ENCODE measurements around the gene ZNF213. TPM values are rescaled to one million over a fixed set of nuclear protein-coding genes. Genes with fewer than 3 reads are reported as not detected.

Gene ZNF213
- total RNA-seq, 1 experiment from 2014 or later, result 5.3 TPM

DNA sequence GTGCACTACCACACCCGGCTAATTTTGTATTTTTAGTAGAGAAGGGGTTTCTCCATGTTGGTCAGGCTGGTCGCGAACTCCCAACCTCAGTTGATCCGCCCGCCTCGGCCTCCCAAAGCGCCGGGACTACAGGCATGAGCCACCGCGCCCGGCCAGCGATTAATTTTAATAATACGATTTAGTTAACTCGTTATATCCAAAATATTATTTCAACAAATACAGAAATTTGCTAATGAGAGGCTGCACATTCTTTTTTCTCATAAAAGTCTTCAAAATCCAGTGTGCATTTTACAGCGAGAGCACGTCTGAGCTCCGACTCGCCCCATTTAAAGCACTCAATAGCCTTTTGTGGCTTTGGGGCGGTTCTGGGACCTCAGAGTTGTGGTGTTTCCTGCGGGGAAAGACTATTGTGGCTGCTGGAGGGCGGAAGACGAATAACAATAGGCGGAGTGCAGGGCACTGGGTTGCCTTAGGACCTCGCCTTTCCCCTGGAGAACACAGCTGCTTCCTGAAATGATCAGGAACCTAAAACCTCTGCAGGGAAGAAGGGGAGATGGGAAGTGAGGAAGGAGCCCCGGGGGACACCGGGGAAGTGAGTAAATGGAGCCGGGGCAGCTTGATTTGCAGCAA is 32.9 kb upstream of the ZNF213 start:
- Mint-ChIP-seq H3K36me3 (ENCODE audit: insufficient read depth, unreplicated experiment) (no peaks in the 10 kb centered on the region), H3K4me1 (ENCODE audit: low read depth, unreplicated experiment) (peaks cover 15% of the 10 kb centered on the region), H3K4me3 (ENCODE audit: unreplicated experiment) (no peak overlapping the region), H3K9me3 (ENCODE audit: unreplicated experiment) (no peaks in the 10 kb centered on the region), H3K27me3 (ENCODE audit: insufficient read depth, unreplicated experiment) (no peaks in the 10 kb centered on the region), H3K27ac (ENCODE audit: unreplicated experiment) (no peak overlapping the region)
- H3K4me1 ChIP-seq, result peaks cover 10% of the 10 kb centered on the region
- BruUV-seq (replicated peaks), result no TSS peak
- POLR2A ChIA-PET, result interaction anchor here (0.5 to 0.9 kb wide), 2 partner anchors 43 to 57 kb away, joined by 3 to 5 read pairs; no protein-coding TSS in a partner anchor
- CTCF ChIA-PET, result no interaction called here
- TF ChIP-seq CTCF (IDR thresholded peaks at IDR 0.05; ENCODE audit: insufficient read depth in 1 of 2, low read depth in 1 of 2, low read length in 1 of 2, severe bottlenecking in 1 of 2, unreplicated experiment in 1 of 2), result no peak
- H3K9me3 ChIP-seq, result no peaks in the 10 kb centered on the region
- H3K4me3 ChIP-seq (ENCODE audit: low read depth, low read length), result no peak overlapping the region
- no peaks in the 10 kb centered on the region for H3K27me3 ChIP-seq (replicated peaks; ENCODE audit: control insufficient read depth, insufficient read depth, low read length)
- no peaks in the 10 kb centered on the region for H3K36me3 ChIP-seq (ENCODE audit: control insufficient read depth, insufficient read depth, low read length)
- no peak for DNase-seq
- intact Hi-C loops (cut with micrococcal nuclease; ENCODE audit: unreplicated experiment), result loop anchor here (2.0 kb wide), 1 partner anchor 33 kb away; the partner anchor contains the start of gene ZNF213

DNA sequence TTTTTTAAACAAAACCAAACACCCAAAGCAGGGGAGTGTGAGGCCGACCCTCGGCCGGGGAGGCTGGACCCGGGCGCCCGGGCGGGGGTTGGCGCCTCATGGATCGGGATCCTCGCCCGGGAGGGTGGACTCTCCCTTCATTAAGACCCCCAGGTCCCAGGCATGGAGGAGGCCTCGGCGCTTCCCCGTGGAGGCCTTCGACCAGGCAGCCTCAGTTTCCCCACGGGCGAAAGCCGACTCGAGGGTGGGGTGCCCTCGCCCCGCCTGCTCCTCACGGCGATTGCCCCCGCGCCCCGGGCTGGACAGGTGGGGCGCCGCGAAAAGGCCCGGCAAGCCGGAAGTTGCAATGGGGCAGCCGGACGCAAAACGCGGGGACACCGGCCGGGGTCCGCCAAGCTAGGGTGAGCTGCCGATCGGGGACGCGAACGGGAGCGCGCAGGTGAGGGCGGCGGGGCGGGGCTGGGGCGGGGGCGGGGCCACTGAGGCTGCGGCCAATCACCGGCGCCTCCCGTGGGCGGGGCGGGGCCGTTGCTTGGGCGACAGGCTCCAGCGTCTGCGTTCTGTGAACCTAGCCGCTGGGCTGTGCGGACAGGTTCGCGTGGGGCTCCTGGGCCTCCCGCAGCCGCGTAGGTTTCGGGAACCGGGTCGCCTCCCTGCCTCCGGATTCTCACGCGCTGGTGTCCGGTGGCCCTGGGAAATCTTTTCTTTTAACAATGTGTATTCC is 28.5 kb upstream of the ZNF213 start:
- no peak for TF ChIP-seq CTCF (IDR thresholded peaks at IDR 0.05; ENCODE audit: insufficient read depth in 1 of 2, low read depth in 1 of 2, low read length in 1 of 2, severe bottlenecking in 1 of 2, unreplicated experiment in 1 of 2)
- peaks cover 6% of the 10 kb centered on the region for H3K4me1 Mint-ChIP-seq (ENCODE audit: low read depth, unreplicated experiment)
- H3K4me1 ChIP-seq, result peaks cover 3% of the 10 kb centered on the region; the same call in 1 of the 2 replicates
- DNase-seq, result peak; percentile 94
- no peaks in the 10 kb centered on the region for H3K9me3 Mint-ChIP-seq (ENCODE audit: unreplicated experiment)
- POLR2A ChIA-PET, result interaction anchor here (0.6 to 1.0 kb wide), 5 partner anchors 28 to 101 kb away, joined by 3 to 12 read pairs (median 9); partner anchors contain the start of gene ZNF213
- H3K36me3 Mint-ChIP-seq (ENCODE audit: insufficient read depth, unreplicated experiment), result no peaks in the 10 kb centered on the region
- H3K4me3 Mint-ChIP-seq (ENCODE audit: unreplicated experiment), result peak overlapping the region; percentile 71
- intact Hi-C loops (cut with micrococcal nuclease; ENCODE audit: unreplicated experiment), result loop anchor here (1.0 to 2.0 kb wide), 2 partner anchors 18 to 48 kb away; no protein-coding TSS in a partner anchor
- no peaks in the 10 kb centered on the region for H3K36me3 ChIP-seq (ENCODE audit: control insufficient read depth, insufficient read depth, low read length)
- peak overlapping the region; percentile 90 for H3K4me3 ChIP-seq (ENCODE audit: low read depth, low read length)
- H3K27me3 ChIP-seq (replicated peaks; ENCODE audit: control insufficient read depth, insufficient read depth, low read length), result no peaks in the 10 kb centered on the region
- CTCF ChIA-PET, result interaction anchor here (0.6 to 1.2 kb wide), 7 partner anchors 19 to 164 kb away, joined by 3 to 8 read pairs (median 4); partner anchors contain the start of gene TNFRSF12A
- no peaks in the 10 kb centered on the region for H3K9me3 ChIP-seq
- no peaks in the 10 kb centered on the region for H3K27me3 Mint-ChIP-seq (ENCODE audit: insufficient read depth, unreplicated experiment)
- peak overlapping the region; percentile 84 for H3K27ac Mint-ChIP-seq (ENCODE audit: unreplicated experiment)
- no TSS peak for BruUV-seq (replicated peaks)

- Histone ChIP-seq H3K4me3 (ENCODE audit: low read depth, low read length) (peak within 1 kb of the TSS; percentile 50), H3K4me1 (peaks cover 5% of the 10 kb centered on the region), H3K9me3 (no peaks in the 10 kb centered on the region), H3K27me3 (replicated peaks; ENCODE audit: control insufficient read depth, insufficient read depth, low read length) (no peaks in the 10 kb centered on the region), H3K36me3 (ENCODE audit: control insufficient read depth, insufficient read depth, low read length) (no peaks in the 10 kb centered on the region)
- Mint-ChIP-seq H3K36me3 (ENCODE audit: insufficient read depth, unreplicated experiment) (peaks cover 6% of the 10 kb centered on the region), H3K27ac (ENCODE audit: unreplicated experiment) (peak within 1 kb of the TSS; percentile 14), H3K4me1 (ENCODE audit: low read depth, unreplicated experiment) (peaks cover 9% of the 10 kb centered on the region), H3K9me3 (ENCODE audit: unreplicated experiment) (no peaks in the 10 kb centered on the region), H3K27me3 (ENCODE audit: insufficient read depth, unreplicated experiment) (no peaks in the 10 kb centered on the region), H3K4me3 (ENCODE audit: unreplicated experiment) (peak within 1 kb of the TSS; percentile 70)
- no TSS peak for BruUV-seq (replicated peaks)
- POLR2A ChIA-PET, result interaction anchor here (0.5 kb wide), 1 partner anchor 14 kb away, joined by 6 read pairs; no protein-coding TSS in a partner anchor
- intact Hi-C loops (cut with micrococcal nuclease; ENCODE audit: unreplicated experiment), result no loop called here
- no peak for TF ChIP-seq CTCF (IDR thresholded peaks at IDR 0.05; ENCODE audit: insufficient read depth in 1 of 2, low read depth in 1 of 2, low read length in 1 of 2, severe bottlenecking in 1 of 2, unreplicated experiment in 1 of 2)
- DNase-seq, result peak; percentile 82 to 84
- CTCF ChIA-PET, result interaction anchor here (1.0 kb wide), 3 partner anchors 53 to 81 kb away, joined by 3 to 4 read pairs (median 3); no protein-coding TSS in a partner anchor
Observed at GRCh38 chr16:3112058-3112880, 22.6 kb upstream of the ZNF213 start, which contains the start of gene ZNF205. TSS of gene ZNF205 (plus strand) at chr16:3112586. CDS start at chr16:3113431, 845 bp downstream.
